GM10248 (cell line): Measurements from ENCODE around the gene RARA.

ENCODE experiments used
- CTCF ChIA-PET: fragments of 300-600 bp; sonication (Branson Sonifier 250); formaldehyde crosslinking; extraction: SDS; loops from one replicate; lab custom pipeline; 2021; ENCODE audit warnings: antibody characterized with exemption; lab: Yijun Ruan, JAX
- POLR2A ChIA-PET: fragments of 350-650 bp; sonication (Branson Sonifier 250); formaldehyde crosslinking; extraction: SDS; loops from one replicate; lab custom pipeline; 2020; ENCODE audit warnings: antibody characterized with exemption; lab: Yijun Ruan, JAX
- DNase-seq: peaks from one replicate; pipeline ENCODE4 v3.0.0; 2012; ENCODE audit errors: extremely low spot score
- CTCF ChIP-seq: IDR thresholded peaks from 2 replicates; pipeline ENCODE4 v1.5.1; 2012; ENCODE audit warnings: mild to moderate bottlenecking, low read depth; ENCODE audit errors: extremely low read depth, missing control alignments, control extremely low read depth

The RARA gene

GRCh38 chr17:40329839-40330794 lies 21.1 kb downstream of the RARA start:
- POLR2A ChIA-PET, result interaction anchor here (0.6 kb wide), 1 partner anchor 1727 kb away, joined by 5 read pairs; no protein-coding TSS in a partner anchor
- no peak for TF ChIP-seq CTCF
- CTCF ChIA-PET, result interaction anchor here (0.9 to 6.6 kb wide), 6 partner anchors 9 to 204 kb away, joined by 3 to 50 read pairs (median 4); no protein-coding TSS in a partner anchor
- DNase-seq, result no peak

GRCh38 chr17:40330850-40331470 lies 22.0 kb downstream of the RARA start:
- TF ChIP-seq CTCF, result no peak
- ChIA-PET CTCF (interaction anchor here (0.9 to 5.2 kb wide), 7 partner anchors 8 to 203 kb away, joined by 3 to 33 read pairs (median 3); no protein-coding TSS in a partner anchor), POLR2A (no interaction called here)
- DNase-seq, result no peak

GRCh38 chr17:40331743-40332641 lies 23.0 kb downstream of the RARA start:
- TF ChIP-seq CTCF, result no peak
- POLR2A ChIA-PET, result no interaction called here
- CTCF ChIA-PET, result interaction anchor here (0.9 to 5.2 kb wide), 4 partner anchors 9 to 22 kb away, joined by 3 to 33 read pairs (median 4); no protein-coding TSS in a partner anchor
- DNase-seq, result no peak

- CTCF ChIA-PET, result interaction anchor here (0.9 to 5.2 kb wide), 5 partner anchors 9 to 31 kb away, joined by 3 to 33 read pairs (median 4); no protein-coding TSS in a partner anchor
- no peak for TF ChIP-seq CTCF
These were observed 24.9 kb downstream of the RARA start for GRCh38 chr17:40333781-40334448.

GRCh38 chr17:40335620-40336019 lies 26.6 kb downstream of the RARA start:
- ChIA-PET CTCF (interaction anchor here (1.1 to 5.2 kb wide), 5 partner anchors 11 to 32 kb away, joined by 3 to 33 read pairs (median 6); no protein-coding TSS in a partner anchor), POLR2A (no interaction called here)
- no peak for DNase-seq
- TF ChIP-seq CTCF, result no peak

More at GRCh38 chr17:40333781-40334448, 24.9 kb downstream of the RARA start:
- no peak for DNase-seq
- POLR2A ChIA-PET, result no interaction called here
